ENCODE results near the gene EN2.

DNA sequence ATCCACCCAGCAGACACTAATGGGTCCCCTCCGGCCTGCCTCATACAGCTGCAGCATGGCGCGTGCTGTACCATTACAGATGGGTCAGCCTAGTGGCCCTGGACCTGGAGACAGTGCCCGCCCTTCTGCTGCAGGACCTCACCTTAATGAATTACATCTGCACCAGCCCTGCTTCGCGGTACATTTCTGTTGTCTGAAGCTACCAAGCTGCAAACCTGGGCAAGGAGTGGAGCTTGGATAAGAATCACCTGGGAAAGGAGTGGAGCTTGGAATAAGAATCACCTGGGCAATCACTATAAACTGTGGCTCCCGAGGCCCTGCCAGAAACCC is 33.0 kb upstream of the EN2 start:
- TF ChIP-seq, protein P1, sequence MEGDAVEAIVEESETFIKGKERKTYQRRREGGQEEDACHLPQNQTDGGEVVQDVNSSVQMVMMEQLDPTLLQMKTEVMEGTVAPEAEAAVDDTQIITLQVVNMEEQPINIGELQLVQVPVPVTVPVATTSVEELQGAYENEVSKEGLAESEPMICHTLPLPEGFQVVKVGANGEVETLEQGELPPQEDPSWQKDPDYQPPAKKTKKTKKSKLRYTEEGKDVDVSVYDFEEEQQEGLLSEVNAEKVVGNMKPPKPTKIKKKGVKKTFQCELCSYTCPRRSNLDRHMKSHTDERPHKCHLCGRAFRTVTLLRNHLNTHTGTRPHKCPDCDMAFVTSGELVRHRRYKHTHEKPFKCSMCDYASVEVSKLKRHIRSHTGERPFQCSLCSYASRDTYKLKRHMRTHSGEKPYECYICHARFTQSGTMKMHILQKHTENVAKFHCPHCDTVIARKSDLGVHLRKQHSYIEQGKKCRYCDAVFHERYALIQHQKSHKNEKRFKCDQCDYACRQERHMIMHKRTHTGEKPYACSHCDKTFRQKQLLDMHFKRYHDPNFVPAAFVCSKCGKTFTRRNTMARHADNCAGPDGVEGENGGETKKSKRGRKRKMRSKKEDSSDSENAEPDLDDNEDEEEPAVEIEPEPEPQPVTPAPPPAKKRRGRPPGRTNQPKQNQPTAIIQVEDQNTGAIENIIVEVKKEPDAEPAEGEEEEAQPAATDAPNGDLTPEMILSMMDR (IDR thresholded peaks at IDR 0.05) = no peak
- TF ChIP-seq POLR2A (IDR thresholded peaks at IDR 0.05) (no peak), POLR2AphosphoS5 (IDR thresholded peaks at IDR 0.05) (no peak)

Measured in prostate gland (tissue), 2 donors.